ENCODE measurements around the gene PVR.

- TF ChIP-seq CTCF (IDR thresholded peaks at IDR 0.05) (no peak), EP300 (IDR thresholded peaks at IDR 0.05) (no peak), POLR2A (IDR thresholded peaks at IDR 0.05) (no peak)
These were observed 24.9 kb upstream of the PVR start for GRCh38 chr19:44618640-44619357.

Data from gastroesophageal sphincter (tissue), 3 donors.